Stimulated activated CD8-positive, alpha-beta memory T cell treated with anti-CD3 and anti-CD28 coated beads, Interleukin-15, amount 100 ng/mL, for 4 hours (primary cell): ENCODE results near the gene TRAK2.
"Not testable (repeated sequence)": the region's sequence is repeated elsewhere in the genome, so short reads cannot be mapped to it uniquely, and the experiment has no call there.

Experiments used
- DNase-seq, 2 donors: peaks; one replicate each; pipeline ENCODE4 v3.0.0-alpha.2; 2020; ENCODE audit warnings: low read depth in 2 of 2

TRAK2 gene

DNA sequence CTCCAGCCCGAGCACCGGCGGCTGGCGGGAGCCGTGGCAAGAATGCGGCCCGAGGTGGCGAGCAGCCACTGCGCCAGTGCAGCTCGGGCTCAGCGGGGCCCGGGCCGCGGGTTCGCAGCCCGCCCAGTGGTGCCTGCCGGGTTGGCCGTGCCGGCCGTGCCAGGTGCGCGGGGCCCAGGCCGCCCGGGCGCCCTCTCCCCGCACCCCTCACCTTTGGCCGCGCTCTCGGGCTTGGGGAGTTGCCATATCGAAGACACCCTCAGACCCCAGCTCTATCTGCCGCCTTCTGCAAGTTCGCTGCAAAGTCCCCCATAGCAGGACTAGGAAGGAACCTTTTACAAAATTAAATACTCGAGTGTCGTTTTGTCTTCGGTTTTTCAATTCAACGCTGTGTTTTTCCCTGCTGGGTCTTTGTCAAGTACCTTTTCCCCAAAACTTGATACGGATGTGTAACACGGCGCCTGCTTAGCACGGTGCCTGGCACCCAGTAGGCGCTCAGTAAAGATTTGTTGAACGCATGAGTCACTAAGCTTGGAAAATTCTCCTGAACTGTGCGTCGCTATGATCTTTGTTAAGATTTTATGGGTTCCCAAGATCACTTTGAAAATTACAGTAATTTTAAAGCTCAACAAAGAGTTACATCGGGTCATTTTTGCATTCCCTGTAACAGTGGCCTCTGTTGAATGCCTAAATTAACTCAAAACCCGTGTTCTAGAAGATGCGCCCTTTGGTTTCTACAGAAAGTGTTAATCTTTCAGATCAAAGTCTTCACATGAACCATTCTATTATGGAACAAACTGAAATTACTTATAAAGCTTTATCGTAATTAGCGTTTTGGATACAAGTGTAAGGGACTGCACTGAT, 1.0 kb upstream of the TRAK2 start:
- no peak for DNase-seq

- DNase-seq = no peak
Observed at GRCh38 chr2:201450954-201451291, 335 bp downstream of the TRAK2 start.

GRCh38 chr2:201448701-201449100, 2.6 kb downstream of the TRAK2 start:
- DNase-seq = no peak

DNA sequence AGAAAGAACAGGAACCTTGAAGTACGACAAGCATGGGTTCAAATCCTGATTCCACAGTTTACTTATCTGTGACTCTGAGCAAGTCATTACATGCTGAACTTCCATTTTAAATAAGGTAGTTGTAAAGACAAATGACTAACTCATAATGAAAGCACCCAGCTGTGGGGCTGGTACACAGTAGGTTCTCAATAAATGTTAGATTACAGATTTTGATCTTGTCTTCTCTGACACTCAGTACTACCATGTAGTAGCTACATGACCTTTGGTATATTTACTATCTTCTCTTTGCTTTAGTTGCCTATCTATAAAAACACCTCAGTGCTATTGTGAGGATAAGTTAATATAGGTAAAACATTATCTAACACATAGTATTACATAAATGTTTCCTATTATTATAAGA, 3.2 kb downstream of the TRAK2 start:
- no peak for DNase-seq

DNA sequence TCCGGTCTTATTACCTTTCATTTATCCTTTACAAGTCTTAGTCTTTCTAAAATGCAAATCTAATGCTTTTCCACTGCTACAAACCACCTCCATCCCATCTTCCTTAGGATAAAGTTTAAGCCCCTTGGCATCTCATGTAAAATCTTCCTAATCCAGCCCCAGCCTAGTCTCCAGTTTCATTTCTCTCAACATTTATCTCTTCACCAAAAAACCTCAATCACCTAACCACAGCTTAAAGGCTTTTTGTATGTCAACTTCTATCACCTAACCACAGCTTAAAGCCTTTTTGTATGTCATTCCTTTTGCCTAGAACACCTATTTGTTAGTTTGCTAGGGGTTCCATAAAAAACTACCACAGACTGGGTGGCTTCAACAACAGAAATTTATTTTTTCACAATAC, 4.2 kb downstream of the TRAK2 start:
- no peak for DNase-seq

GRCh38 chr2:201444746-201445465, 6.4 kb downstream of the TRAK2 start:
- DNase-seq = no peak

GRCh38 chr2:201441409-201441808, 9.8 kb downstream of the TRAK2 start:
- no peak for DNase-seq

- no peak for DNase-seq
Observed at GRCh38 chr2:201440182-201440581, 11.1 kb downstream of the TRAK2 start.

DNA sequence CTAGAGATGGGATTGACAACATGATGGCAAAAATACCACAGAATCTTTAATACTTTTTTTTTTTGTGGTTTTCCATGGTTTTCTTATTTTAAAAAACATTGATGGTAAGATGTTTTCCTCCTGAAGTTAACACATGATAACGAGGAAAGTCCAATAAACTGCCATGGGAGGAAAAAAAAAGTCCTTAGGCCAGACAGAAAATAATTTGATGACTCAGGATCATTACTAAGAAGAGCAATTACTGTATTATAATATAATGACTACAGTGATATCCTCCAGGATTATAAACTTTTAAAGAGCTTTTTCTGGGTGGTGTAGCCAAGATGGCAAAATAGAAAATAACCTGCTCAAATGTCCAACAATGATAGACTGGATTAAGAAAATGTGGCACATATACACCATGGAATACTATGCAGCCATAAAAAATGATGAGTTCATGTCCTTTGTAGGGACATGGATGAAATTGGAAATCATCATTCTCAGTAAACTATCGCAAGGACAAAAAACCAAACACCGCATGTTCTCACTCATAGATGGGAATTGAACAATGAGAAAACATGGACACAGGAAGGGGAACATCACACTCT, 11.8 kb downstream of the TRAK2 start:
- not testable (repeated sequence) for DNase-seq

- no peak for DNase-seq
Observed at GRCh38 chr2:201436141-201436540, 15.1 kb downstream of the TRAK2 start.

DNA sequence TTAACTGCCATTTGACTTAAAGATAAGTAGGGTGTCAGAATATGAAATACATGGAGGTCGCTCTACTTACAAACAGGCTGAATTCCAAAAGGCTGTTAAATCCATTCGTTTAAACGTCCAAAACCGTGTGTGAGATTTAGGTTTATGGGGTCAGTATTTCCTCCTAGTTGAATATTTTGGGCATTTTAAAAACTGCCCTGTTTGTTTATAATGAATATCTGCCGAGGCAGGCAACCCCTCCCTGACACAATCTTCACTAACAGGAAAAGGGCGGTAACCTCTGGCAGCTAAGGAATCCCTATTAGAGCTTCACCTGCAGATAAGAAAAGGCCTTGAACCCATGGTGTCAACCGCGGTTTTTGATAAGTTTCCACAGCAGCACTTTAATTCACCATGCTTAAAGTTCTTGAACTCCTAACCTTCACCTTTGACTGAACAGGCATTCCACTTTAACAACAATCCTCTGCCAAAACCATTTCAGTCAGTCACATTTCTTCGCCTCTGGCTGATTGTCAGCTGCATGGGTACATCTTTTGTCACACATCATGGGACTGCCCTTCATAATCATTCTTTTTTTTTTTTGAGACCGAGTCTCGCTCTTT, 17.8 kb downstream of the TRAK2 start:
- DNase-seq = no peak

DNA sequence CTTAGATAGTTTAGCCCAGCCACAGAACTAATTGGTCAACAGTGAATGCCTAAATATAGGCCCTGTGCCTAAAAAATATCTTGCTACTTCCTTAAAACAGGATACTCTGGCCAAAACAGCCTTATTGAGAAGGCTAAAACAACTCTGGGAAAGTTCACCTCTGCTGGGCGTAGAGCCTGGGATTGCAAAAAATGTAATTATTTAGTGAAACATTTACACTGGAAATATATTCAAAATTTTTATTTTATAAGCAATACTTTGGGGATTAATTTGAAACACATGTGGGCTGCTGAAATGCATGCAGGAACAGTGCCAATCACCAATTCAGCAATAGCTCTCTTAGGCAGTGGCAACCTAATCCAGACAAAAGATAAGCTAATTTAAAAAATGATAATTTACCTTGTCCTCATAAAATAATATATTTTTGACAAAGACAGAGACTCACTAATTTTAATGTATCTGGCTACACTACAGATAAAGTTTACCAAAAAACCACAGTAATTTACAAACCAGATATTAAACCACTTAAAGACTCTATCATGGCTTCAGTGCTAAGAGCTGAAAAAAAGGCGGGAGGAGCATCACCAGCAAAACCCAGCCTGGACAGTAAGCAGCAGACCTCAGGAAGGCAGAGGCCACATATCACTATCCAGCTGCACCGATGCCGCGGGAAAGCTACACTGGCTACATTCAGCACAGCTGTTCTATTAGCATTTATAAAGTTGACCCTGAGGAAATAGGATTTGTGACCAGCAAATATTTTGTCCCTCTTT, 18.5 kb downstream of the TRAK2 start:
- DNase-seq = no peak

DNA sequence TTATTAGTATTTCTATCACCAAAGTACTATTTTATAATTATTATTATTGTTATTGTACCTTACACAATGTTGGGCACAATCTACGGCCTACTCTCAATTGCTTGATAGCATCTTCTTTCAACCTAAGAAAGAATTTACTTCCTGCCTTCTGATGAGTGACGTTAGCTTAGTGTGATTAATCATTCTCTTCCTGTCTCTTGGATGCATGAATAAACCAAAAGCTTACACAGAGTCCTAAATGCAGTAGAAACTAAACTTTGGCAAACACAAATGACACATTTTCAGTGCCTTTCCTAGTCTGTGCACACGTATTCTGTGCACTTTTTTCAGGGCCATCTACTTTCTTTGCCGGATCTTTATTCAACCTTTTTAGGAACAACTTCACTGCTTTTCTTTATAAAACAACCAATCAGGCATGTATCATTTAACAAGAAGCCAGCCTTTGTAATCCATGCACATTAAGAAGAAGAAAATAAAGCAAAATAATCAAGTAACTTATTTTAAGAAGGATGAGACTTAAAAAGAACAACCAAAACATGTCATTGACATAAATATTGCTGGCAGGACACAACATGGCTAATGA, 19.1 kb downstream of the TRAK2 start:
- DNase-seq = no peak

- no peak for DNase-seq
Observed at GRCh38 chr2:201430839-201431238, 20.4 kb downstream of the TRAK2 start.

GRCh38 chr2:201430322-201430721, 20.9 kb downstream of the TRAK2 start:
- DNase-seq = not testable (repeated sequence)

DNA sequence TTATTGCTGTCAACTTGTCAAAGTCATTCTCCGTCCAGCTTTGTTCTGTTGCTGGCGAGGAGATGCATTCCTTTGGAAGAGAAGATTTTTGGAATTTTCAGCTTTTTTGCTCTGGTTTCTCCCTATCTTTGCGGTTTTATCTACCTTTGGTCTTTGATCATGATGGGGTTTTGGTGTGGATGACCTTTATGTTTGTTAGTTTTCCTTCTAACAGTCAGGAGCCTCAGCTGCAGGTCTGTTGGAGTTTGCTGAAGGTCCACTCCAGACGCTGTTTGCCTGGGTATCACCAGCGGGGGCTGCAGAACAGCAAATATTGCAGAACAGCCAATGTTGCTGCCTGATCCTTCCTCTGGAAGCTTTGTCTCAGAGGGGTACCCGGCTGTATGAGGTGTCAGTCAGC, 21.4 kb downstream of the TRAK2 start:
- DNase-seq = not testable (repeated sequence)

DNA sequence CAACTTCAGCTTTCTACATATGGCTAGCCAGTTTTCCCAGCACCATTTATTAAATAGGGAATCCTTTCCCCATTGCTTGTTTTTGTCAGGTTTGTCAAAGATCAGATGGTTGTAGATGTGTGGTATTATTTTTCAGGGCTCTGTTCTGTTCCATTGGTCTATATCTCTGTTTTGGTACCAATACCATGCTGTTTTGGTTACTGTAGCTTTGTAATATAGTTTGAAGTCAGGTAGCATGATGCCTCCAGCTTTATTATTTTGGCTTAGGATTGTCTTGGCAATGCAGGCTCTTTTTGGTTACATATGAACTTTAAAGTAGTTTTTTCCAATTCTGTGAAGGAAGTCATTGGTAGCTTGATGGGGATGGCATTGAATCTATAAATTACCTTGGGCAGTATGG, 22.9 kb downstream of the TRAK2 start:
- not testable (repeated sequence) for DNase-seq

- DNase-seq = no peak
Observed at GRCh38 chr2:201425952-201426351, 25.3 kb downstream of the TRAK2 start.

DNA sequence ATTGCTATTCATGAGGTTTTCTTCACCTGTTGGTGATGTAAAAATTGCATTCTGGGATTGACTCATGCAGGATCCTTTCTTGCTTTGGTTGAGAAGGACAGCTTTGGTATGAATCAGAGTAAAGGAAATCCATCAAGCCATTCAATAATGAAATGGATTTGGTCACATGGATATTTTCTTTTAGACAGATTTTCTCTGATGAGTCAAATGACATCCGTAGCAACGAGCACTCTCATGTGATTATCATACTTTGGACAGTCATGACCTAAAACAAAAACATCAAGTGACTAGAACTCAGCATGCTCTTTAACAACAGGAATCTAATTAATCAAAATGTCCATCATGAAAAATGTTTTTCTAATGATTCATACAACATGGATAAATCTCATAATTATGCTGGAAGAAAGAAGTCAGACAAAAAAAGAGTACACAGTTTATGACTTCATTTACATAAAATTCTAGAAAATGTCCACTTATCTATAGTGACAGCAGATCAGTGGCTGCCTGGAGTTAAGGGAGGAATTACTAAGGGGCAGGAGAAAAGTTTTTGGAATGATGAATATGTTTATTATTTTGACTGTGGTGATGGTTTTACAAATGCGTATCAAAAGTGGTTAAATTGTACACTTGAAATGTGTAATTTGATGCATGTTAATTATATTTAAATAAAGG, 30.7 kb downstream of the TRAK2 start:
- no peak for DNase-seq

GRCh38 chr2:201419986-201420385, 31.3 kb downstream of the TRAK2 start:
- DNase-seq = no peak
